Testis (tissue), 3 donors: ENCODE data around the gene DISC1. TPM values are rescaled to one million over a fixed set of nuclear protein-coding genes. Genes with fewer than 3 reads are reported as not detected.

Source experiments
- DNase-seq: peaks from one replicate; pipeline ENCODE4 v3.0.0-alpha.2; 2019
- H3K27ac ChIP-seq, 2 donors: fragments of 200-600 bp; sonication (generic); one replicate each; pipeline ENCODE4 v1.5.1; 2019
- H3K27me3 ChIP-seq: fragments of 200-600 bp; sonication (generic); one replicate; pipeline ENCODE4 v1.5.1; 2019
- H3K36me3 ChIP-seq: fragments of 200-600 bp; sonication (generic); one replicate; pipeline ENCODE4 v1.5.1; 2017; ENCODE audit warnings: low read depth; ENCODE audit errors: missing control alignments
- H3K4me1 ChIP-seq: fragments of 200-600 bp; sonication (generic); one replicate; pipeline ENCODE4 v1.5.1; 2019
- H3K4me3 ChIP-seq, 2 donors: fragments of 200-600 bp; sonication (generic); one replicate each; pipeline ENCODE4 v1.5.1; 2017 to 2019
- H3K9me3 ChIP-seq: fragments of 200-600 bp; sonication (generic); one replicate; pipeline ENCODE4 v1.5.1; 2017
- CTCF ChIP-seq, 3 experiments: fragments of 450-650 bp in 2 of 3; fragments of 200-600 bp in 1 of 3; sonication (generic) in 1 of 3; IDR thresholded peaks; one replicate each; pipeline ENCODE4 v1.5.1; 2016 to 2019; ENCODE audit warnings: antibody characterized with exemption in 3 of 3, mild to moderate bottlenecking in 2 of 3, moderate library complexity in 1 of 3
- POLR2A ChIP-seq: fragments of 450-650 bp; IDR thresholded peaks from one replicate; pipeline ENCODE4 v1.6.1; 2017; ENCODE audit warnings: antibody characterized with exemption, mild to moderate bottlenecking, moderate library complexity
- WGBS, 2 donors: methylation state at CpG; one replicate each; pipeline ENCODE4 v1.1.5; 2018; 5-methylcytosine and 5-hydroxymethylcytosine counted together
- intact Hi-C: fragments of 100-400 bp; cut with DNase I; formaldehyde crosslinking; loops from one replicate; pipeline ENCODE4 v1.15.1; 2023; ENCODE audit warnings: low total_unique reads
- polyA plus RNA-seq: library from polyadenylated mRNA; stranded (reverse); fragments of 350-450 nt; fragmentation: Illumina TruSeq; extraction: RNeasy Lipid Tissue Mini Kit (QIAGEN cat#74804); gene quantifications from one replicate; pipeline ENCODE4 v1.2.3, GENCODE V29; 2014; ENCODE audit warnings: low read depth, low replicate concordance; ENCODE audit not compliant: insufficient read depth
- total RNA-seq, 2 donors: library from RNA; depleted of rRNA; stranded (reverse); fragments of >200 nt; gene quantifications; one replicate each; pipeline ENCODE4 v1.2.3, GENCODE V29; 2016

Gene DISC1
- total and polyA plus RNA-seq, 3 donors from 2014 or later = 1.8 to 6.8 (median 5.7) TPM

DNA sequence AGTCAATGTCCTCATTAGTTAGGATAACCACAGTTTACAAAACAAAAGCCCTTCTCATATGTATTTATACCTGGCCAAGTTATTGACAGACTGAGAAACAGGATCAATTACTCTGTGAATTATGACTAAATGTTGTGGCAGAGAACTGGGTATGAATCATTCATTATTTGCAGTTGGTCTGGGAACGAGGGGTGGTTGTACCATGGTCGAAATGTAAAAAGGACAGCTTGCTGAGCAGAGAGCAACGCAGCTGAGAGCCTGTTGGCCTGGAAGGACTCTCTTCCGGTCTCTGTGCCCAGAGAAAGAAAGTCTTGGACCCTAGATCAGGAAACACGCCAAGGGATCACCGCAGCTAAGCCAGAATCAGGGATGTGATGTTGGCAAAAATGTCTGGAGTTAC lies 169.6 kb downstream of the DISC1 start:
- no peaks in the 10 kb centered on the region for H3K27me3 ChIP-seq
- intact Hi-C loops = no loop called here
- no peak for DNase-seq
- no peak overlapping the region for H3K27ac ChIP-seq
- 91 to 93% methylated on average over 6 of the region's 6 CpGs for WGBS, 2 donors
- H3K4me3 ChIP-seq = no peak overlapping the region
- TF ChIP-seq CTCF (IDR thresholded peaks at IDR 0.05) (no peak), POLR2A (no peak)
- no peaks in the 10 kb centered on the region for H3K4me1 ChIP-seq
- H3K9me3 ChIP-seq = no peaks in the 10 kb centered on the region
- no peaks in the 10 kb centered on the region for H3K36me3 ChIP-seq

DNA sequence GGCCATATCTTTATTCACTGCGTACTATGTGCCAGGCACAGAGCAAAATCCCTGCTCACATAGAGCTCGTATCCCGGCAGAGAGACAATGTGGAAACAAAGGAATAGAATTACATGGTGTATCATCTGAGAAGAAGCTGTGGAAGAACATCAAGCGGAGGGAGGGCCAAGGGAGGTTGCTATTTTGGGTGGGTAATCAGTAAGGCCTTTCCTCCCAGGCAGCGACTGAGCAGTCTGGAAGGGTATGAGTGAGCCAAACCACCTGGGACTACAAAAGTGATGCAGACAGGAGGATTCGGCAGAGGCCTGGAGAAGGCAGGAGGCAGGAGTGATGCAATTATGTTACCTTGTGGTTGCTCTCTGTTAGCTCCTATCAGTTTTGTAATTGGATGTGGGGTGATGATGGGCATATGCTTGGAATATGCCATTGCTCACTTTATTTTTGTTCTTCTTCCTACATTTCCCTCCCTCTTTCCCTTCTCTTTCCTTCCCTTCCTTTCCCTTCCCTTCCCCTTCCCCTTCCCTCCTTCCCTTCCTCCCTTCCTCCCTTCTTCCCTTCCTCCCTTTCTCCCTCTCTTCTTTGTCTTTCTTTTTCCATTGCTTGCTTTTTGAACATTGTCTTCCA lies 172.9 kb downstream of the DISC1 start:
- WGBS, 2 donors = 41 to 47% methylated on average over 6 of the region's 6 CpGs
- H3K4me1 ChIP-seq = no peaks in the 10 kb centered on the region
- no peaks in the 10 kb centered on the region for H3K36me3 ChIP-seq
- H3K27me3 ChIP-seq = no peaks in the 10 kb centered on the region
- no peak overlapping the region for H3K27ac ChIP-seq
- no peak for DNase-seq
- H3K9me3 ChIP-seq = no peaks in the 10 kb centered on the region
- H3K4me3 ChIP-seq = no peak overlapping the region
- TF ChIP-seq POLR2A (no peak), CTCF (IDR thresholded peaks at IDR 0.05) (no peak)
- intact Hi-C loops = no loop called here

DNA sequence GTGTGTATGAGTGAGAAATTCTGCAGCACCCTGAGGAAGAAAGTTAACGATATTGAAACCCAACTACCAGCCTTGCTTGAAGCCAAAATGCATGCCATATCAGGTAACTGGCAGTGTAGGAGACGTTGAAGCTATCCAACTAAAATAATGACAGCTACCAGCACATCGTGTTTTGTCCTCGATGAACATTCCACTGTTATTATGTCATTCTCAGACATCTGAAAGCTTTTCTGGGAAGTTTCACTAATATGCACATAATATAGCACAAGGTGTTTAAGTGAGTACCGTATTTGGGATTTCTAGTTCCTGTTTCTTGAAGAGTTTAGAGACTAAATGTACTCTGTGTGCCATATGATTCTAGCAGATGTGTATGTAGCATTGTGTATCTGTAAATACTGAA lies 173.5 kb downstream of the DISC1 start:
- Histone ChIP-seq H3K27me3 (no peaks in the 10 kb centered on the region), H3K9me3 (no peaks in the 10 kb centered on the region), H3K4me3 (no peak overlapping the region), H3K27ac (no peak overlapping the region), H3K4me1 (no peaks in the 10 kb centered on the region), H3K36me3 (no peaks in the 10 kb centered on the region)
- WGBS, 2 donors = 54 to 57% methylated on average over 5 of the region's 5 CpGs
- intact Hi-C loops = no loop called here
- TF ChIP-seq POLR2A = no peak
- no peak for TF ChIP-seq CTCF (IDR thresholded peaks at IDR 0.05)
- no peak for DNase-seq

DNA sequence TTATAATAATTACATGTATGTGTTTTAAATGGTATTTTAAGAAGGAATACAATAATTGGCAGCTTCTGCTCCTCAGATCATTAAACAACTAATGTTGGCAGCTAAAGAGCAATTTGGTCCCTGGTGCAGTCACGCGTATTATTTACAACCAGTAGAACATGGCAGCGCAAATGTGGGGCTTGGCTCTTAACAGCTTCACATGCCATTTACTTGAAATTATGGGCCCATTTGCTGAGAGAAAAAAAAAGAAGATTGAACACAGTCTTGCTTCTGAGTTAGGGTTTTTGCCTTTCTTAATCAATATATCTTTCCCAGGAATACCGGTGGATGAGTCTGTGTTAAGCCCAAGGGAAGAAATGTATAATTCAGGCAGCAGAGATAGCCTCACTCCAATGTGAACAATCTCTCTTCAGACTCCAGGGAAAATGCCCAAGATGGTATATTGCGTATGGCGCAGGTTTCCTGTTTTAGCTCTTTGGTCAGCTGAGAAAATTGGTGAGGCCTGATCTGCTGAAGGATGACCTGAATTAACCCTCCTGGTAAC lies 174.5 kb downstream of the DISC1 start:
- no peaks in the 10 kb centered on the region for H3K27me3 ChIP-seq
- H3K9me3 ChIP-seq = no peaks in the 10 kb centered on the region
- no peak for TF ChIP-seq CTCF (IDR thresholded peaks at IDR 0.05)
- TF ChIP-seq POLR2A = no peak
- H3K36me3 ChIP-seq = no peaks in the 10 kb centered on the region
- DNase-seq = no peak
- H3K4me3 ChIP-seq = no peak overlapping the region
- WGBS, 2 donors = 93 to 97% methylated on average over 6 of the region's 6 CpGs
- intact Hi-C loops = no loop called here
- no peaks in the 10 kb centered on the region for H3K4me1 ChIP-seq
- H3K27ac ChIP-seq = no peak overlapping the region

DNA sequence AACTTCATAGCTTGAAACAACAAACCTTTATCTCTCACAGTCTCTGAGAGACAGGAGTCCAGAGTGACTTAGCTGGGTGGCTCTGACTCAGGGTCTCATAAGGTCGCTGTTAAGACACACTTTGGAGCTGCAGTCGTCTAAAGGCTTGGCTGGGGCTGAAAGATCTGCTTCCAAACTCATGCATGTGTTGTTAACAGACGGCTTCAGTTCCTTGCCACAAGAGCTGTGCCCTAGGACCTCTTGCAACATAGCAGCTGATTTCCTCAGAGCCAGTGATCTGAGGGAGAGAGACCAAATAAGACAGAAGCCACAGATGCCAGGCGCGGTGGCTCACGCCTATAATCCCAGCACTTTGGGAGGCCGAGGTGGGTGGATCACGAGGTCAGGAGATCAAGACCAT lies 176.8 kb downstream of the DISC1 start:
- Histone ChIP-seq H3K9me3 (no peaks in the 10 kb centered on the region), H3K27ac (no peak overlapping the region), H3K4me3 (no peak overlapping the region), H3K27me3 (no peaks in the 10 kb centered on the region), H3K36me3 (no peaks in the 10 kb centered on the region), H3K4me1 (no peaks in the 10 kb centered on the region)
- TF ChIP-seq CTCF (IDR thresholded peaks at IDR 0.05) (no peak), POLR2A (no peak)
- no peak for DNase-seq
- 66 to 84% methylated on average over 8 of the region's 8 CpGs for WGBS, 2 donors
- intact Hi-C loops = no loop called here
